RWPE2 (cell line): ENCODE results near the gene FXYD4.

Experiments used
- ATAC-seq: fragments of 200-7000 bp; cut with Tn5 transposase; 3 replicates; pipeline ENCODE4 v1.9.1; 2021; ENCODE audit warnings: low read depth
- DNase-seq: peaks from one replicate; pipeline ENCODE4 v3.0.0-alpha.2; 2020; ENCODE audit warnings: low spot score
- H3K27ac ChIP-seq: fragments of 450-650 bp; 2 replicates; pipeline ENCODE4 v1.5.1; 2017; ENCODE audit warnings: mild to moderate bottlenecking; ENCODE audit not compliant: poor library complexity, severe bottlenecking
- H3K27me3 ChIP-seq: fragments of 250-450 bp; sonication (Bioruptor Pico); 2 replicates; pipeline ENCODE4 v1.5.1; 2021; ENCODE audit warnings: mild to moderate bottlenecking, moderate library complexity; ENCODE audit not compliant: insufficient read depth, poor library complexity, severe bottlenecking
- H3K36me3 ChIP-seq: fragments of 250-450 bp; sonication (Bioruptor Pico); 2 replicates; pipeline ENCODE4 v1.5.1; 2020; ENCODE audit warnings: low read depth, mild to moderate bottlenecking, moderate library complexity
- H3K4me1 ChIP-seq: fragments of 250-450 bp; sonication (Bioruptor Pico); 2 replicates; pipeline ENCODE4 v1.5.1; 2021; ENCODE audit warnings: mild to moderate bottlenecking, moderate library complexity; ENCODE audit not compliant: insufficient read depth, poor library complexity, severe bottlenecking
- H3K4me3 ChIP-seq: fragments of 250-450 bp; sonication (Bioruptor Pico); 2 replicates; pipeline ENCODE4 v1.5.1; 2021; ENCODE audit warnings: mild to moderate bottlenecking, moderate library complexity; ENCODE audit not compliant: severe bottlenecking
- H3K9me3 ChIP-seq: fragments of 250-450 bp; sonication (Bioruptor Pico); 2 replicates; pipeline ENCODE4 v1.5.1; 2021; ENCODE audit warnings: mild to moderate bottlenecking, moderate library complexity; ENCODE audit not compliant: severe bottlenecking
- CTCF ChIP-seq: fragments of 450-650 bp; IDR thresholded peaks from one replicate; pipeline ENCODE4 v1.5.1; 2017; ENCODE audit warnings: mild to moderate bottlenecking, moderate library complexity; ENCODE audit not compliant: poor library complexity, severe bottlenecking

Gene FXYD4

DNA sequence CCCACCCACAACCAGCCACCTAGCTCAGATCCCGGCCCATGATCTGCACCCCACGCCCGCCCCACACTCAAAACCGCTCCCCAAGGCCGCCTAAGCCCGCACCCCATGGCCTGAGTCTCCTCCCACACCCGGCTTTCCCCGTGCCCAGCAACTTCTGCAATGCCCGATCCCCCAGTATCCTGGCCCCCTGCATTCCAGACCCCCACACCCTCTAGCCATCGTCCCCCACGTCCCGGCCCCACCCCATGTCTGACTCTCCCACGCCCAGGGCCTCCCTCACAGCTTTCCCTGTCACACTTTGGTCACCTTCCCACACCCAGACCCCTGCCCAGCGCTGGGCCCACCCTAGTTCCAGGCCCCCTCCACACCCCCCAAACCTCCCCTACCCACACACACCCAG is 20.1 kb upstream of the FXYD4 start:
- H3K9me3 ChIP-seq, result no peaks in the 10 kb centered on the region
- no peak overlapping the region for H3K4me3 ChIP-seq
- no peak for DNase-seq
- H3K27ac ChIP-seq, result no peak overlapping the region
- no peaks in the 10 kb centered on the region for H3K27me3 ChIP-seq
- no peaks in the 10 kb centered on the region for H3K36me3 ChIP-seq
- no peak for ATAC-seq
- no peak for TF ChIP-seq CTCF
- peaks cover 7% of the 10 kb centered on the region for H3K4me1 ChIP-seq

DNA sequence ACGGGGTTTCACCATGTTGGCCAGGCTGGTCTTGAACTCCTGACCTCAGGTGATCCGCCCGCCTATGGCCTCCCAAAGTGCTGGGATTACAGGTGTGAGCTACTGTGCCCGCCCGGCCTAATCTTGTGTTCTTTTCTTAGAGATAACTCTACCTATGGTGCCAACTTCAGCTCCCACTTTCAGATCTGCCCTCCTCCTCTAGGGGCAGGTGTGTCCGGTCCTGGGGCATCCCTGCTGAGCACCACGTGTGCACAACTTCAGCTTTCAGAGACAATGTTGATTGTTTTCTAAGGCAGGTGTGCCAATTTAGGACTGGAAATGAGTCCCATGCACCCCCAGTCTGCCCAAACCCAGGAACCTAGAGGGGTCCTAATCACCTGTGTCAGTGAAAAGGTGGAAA is 18.5 kb upstream of the FXYD4 start:
- H3K4me1 ChIP-seq, result peaks cover 10% of the 10 kb centered on the region
- TF ChIP-seq CTCF, result no peak
- ATAC-seq (no peak), DNase-seq (no peak)
- no peaks in the 10 kb centered on the region for H3K9me3 ChIP-seq
- H3K27me3 ChIP-seq, result no peaks in the 10 kb centered on the region
- no peak overlapping the region for H3K4me3 ChIP-seq
- H3K27ac ChIP-seq, result no peak overlapping the region
- H3K36me3 ChIP-seq, result no peaks in the 10 kb centered on the region

DNA sequence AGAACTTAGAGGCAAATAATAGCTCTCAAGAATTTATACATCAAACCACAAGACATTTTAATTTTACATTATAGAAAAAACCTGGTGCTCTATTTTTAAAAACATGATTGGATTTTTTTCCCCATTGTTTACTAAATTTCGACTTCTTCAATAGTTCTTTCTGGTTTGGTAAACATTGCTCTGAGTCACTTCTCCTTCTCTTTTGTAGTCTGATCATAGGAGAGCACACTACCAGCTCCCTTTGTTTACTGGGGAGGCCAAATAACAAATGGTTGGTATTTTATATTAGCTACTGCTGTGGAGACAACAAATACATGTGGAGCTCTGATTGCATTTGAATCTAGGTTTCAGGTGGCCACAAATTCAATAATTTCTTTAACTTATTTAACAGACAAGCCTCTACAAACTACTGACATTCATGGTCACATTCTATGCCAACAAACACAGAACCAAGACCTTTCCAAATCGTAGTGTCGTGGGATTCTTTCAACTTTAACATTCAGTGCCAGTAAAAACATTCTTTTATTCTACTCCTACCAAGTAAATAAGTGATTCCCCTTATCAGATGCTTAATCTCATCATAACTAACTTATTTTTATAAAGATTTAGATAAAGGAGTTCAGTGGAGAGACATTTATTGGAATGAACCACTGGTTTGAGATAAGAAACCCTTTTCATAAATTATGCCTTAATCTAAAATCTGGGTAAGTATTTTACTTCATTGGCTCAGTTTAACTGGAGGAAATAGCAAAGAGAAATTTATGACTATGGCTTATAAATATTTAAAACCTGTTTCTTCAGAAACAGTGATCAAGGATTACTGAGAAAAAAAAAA is 17.7 kb upstream of the FXYD4 start:
- no peak for DNase-seq

DNA sequence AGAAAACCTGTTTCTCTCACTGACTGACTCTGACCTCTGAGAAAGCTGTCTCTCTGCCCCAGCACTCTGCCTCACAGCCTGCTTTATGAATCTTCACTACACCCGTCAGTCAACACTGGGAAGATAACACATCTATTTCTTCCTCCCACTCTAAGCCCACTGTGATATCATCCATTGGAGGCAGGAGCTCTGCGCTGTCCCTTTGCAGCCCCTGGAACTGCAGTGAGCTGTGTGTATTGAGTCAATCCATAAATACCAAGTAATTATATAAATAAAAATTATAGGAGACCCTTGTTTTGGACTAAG is 17.2 kb upstream of the FXYD4 start:
- ATAC-seq (no peak), DNase-seq (no peak)
- no peak for TF ChIP-seq CTCF
- peaks cover 10% of the 10 kb centered on the region for H3K4me1 ChIP-seq
- H3K36me3 ChIP-seq, result no peaks in the 10 kb centered on the region
- no peak overlapping the region for H3K4me3 ChIP-seq
- H3K27ac ChIP-seq, result no peak overlapping the region
- no peaks in the 10 kb centered on the region for H3K9me3 ChIP-seq
- H3K27me3 ChIP-seq, result no peaks in the 10 kb centered on the region

More for the DNA sequence above, 17.7 kb upstream of the FXYD4 start:
- Histone ChIP-seq H3K27me3 (no peaks in the 10 kb centered on the region), H3K4me3 (no peak overlapping the region), H3K36me3 (no peaks in the 10 kb centered on the region), H3K27ac (no peak overlapping the region), H3K9me3 (no peaks in the 10 kb centered on the region), H3K4me1 (peaks cover 10% of the 10 kb centered on the region)
- no peak for ATAC-seq
- no peak for TF ChIP-seq CTCF

DNA sequence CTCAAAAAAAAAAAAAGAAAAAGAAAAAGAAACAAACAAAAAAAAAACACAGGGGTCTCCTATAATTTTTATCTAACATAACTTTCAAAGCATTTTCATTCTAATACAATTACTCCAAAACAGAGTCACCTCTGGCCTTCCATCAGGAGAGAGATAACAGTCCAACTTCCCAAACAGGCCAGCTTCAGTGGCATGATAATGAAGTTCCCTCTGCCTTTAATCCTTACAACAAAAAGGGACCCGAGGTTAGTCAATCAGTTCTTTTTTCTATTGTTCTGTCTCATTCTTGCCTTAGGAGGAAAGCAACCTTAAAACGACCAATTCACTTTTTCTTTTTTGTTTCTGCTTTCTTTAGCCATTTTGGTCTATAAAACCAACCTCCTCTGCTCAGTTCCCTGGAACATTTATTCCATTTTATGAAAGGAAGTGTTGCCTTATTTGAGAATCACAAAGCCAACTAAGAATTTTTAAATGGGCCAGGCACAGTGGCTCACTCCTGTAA is 16.5 kb upstream of the FXYD4 start:
- Histone ChIP-seq H3K4me3 (no peak overlapping the region), H3K9me3 (no peaks in the 10 kb centered on the region), H3K27ac (peak overlapping the region; percentile 66), H3K36me3 (no peaks in the 10 kb centered on the region), H3K4me1 (peaks cover 10% of the 10 kb centered on the region), H3K27me3 (no peaks in the 10 kb centered on the region)
- no peak for TF ChIP-seq CTCF
- no peak for DNase-seq
- ATAC-seq, result no peak
